Liver (tissue), 9 donors: ENCODE measurements around the gene MAN2A1. TPM values are rescaled to one million over a fixed set of nuclear protein-coding genes. Genes with fewer than 3 reads are reported as not detected.

Experiments used
- DNase-seq: peaks from one replicate; pipeline ENCODE4 v3.0.0-alpha.2; 2017; ENCODE audit warnings: low spot score
- H3K27ac ChIP-seq, 2 donors: one replicate each; pipeline ENCODE4 v1.7.0; 2013; ENCODE audit warnings: inconsistent platforms in 2 of 2, low read length in 2 of 2, control low read depth in 1 of 2, low read depth in 1 of 2, mild to moderate bottlenecking in 1 of 2
- H3K27me3 ChIP-seq, 4 donors: one replicate each; pipeline versions ENCODE4 v1.6.1 to v1.7.0; 2013; ENCODE audit warnings: low read length in 3 of 4, inconsistent platforms in 1 of 4, mild to moderate bottlenecking in 1 of 4, moderate library complexity in 1 of 4; ENCODE audit not compliant: control insufficient read depth in 4 of 4, insufficient read depth in 4 of 4
- H3K36me3 ChIP-seq, 4 donors: one replicate each; pipeline versions ENCODE4 v1.6.1 to v1.7.0; 2013; ENCODE audit warnings: low read length in 3 of 4, mild to moderate bottlenecking in 3 of 4, low read depth in 1 of 4, moderate library complexity in 1 of 4; ENCODE audit not compliant: control insufficient read depth in 4 of 4, insufficient read depth in 3 of 4
- H3K4me1 ChIP-seq, 4 donors: one replicate each; pipeline versions ENCODE4 v1.6.1 to v1.7.0; 2013; ENCODE audit warnings: low read length in 3 of 4, mild to moderate bottlenecking in 3 of 4, moderate library complexity in 1 of 4; ENCODE audit not compliant: control insufficient read depth in 4 of 4, insufficient read depth in 4 of 4
- H3K4me3 ChIP-seq, 3 donors: one replicate each; pipeline versions ENCODE4 v1.6.1 to v1.7.0; 2013; ENCODE audit warnings: low read length in 3 of 3, control low read depth in 1 of 3, low read depth in 1 of 3, mild to moderate bottlenecking in 1 of 3
- H3K9ac ChIP-seq, 2 donors: one replicate each; pipeline ENCODE4 v1.7.0; 2013; ENCODE audit warnings: low read length in 2 of 2, mild to moderate bottlenecking in 2 of 2, moderate library complexity in 2 of 2, control low read depth in 1 of 2, low read depth in 1 of 2
- H3K9me3 ChIP-seq, 4 donors: one replicate each; pipeline versions ENCODE4 v1.6.1 to v1.7.0; 2013; ENCODE audit warnings: low read length in 3 of 4; ENCODE audit not compliant: control insufficient read depth in 4 of 4
- ATF3 ChIP-seq: IDR thresholded peaks from 2 replicates; pipeline ENCODE4 v1.6.1; 2016; ENCODE audit warnings: antibody characterized with exemption
- EGR1 ChIP-seq, 2 donors: IDR thresholded peaks; 2 replicates each; pipeline ENCODE4 v1.6.1; 2016 to 2018; ENCODE audit warnings: antibody characterized with exemption in 2 of 2, low read depth in 2 of 2
- FOXA1 ChIP-seq: IDR thresholded peaks from 2 replicates; pipeline ENCODE4 v1.6.1; 2016; ENCODE audit warnings: antibody characterized with exemption
- FOXA2 ChIP-seq: IDR thresholded peaks from 2 replicates; pipeline ENCODE4 v1.6.1; 2016; ENCODE audit warnings: antibody characterized with exemption
- GABPA ChIP-seq, 2 donors: IDR thresholded peaks in 1 of 2; conservative IDR thresholded peaks in 1 of 2; 2 replicates each; pipeline ENCODE4 v1.6.1; 2016; ENCODE audit warnings: antibody characterized with exemption in 2 of 2, mild to moderate bottlenecking in 1 of 2, moderate library complexity in 1 of 2
- HNF4A ChIP-seq, 2 donors: conservative IDR thresholded peaks; 2 replicates each; pipeline ENCODE4 v1.6.1; 2016; ENCODE audit warnings: antibody characterized with exemption in 2 of 2, mild to moderate bottlenecking in 2 of 2
- HNF4G ChIP-seq: IDR thresholded peaks from 2 replicates; pipeline ENCODE4 v1.6.1; 2016; ENCODE audit warnings: antibody characterized with exemption
- JUND ChIP-seq, 2 donors: IDR thresholded peaks; 2 replicates each; pipeline ENCODE4 v1.6.1; 2016; ENCODE audit warnings: antibody characterized with exemption in 2 of 2
- NR2F2 ChIP-seq: IDR thresholded peaks from 2 replicates; pipeline ENCODE4 v1.6.1; 2016; ENCODE audit warnings: antibody characterized with exemption
- RAD21 ChIP-seq, 2 donors: IDR thresholded peaks; 2 replicates each; pipeline ENCODE4 v1.6.1; 2016; ENCODE audit warnings: antibody characterized with exemption in 2 of 2, mild to moderate bottlenecking in 2 of 2
- REST ChIP-seq: IDR thresholded peaks from 2 replicates; pipeline ENCODE4 v1.6.1; 2016; ENCODE audit warnings: antibody characterized with exemption, mild to moderate bottlenecking
- RXRA ChIP-seq, 2 donors: IDR thresholded peaks; 2 replicates each; pipeline ENCODE4 v1.6.1; 2017 to 2018; ENCODE audit warnings: antibody characterized with exemption in 2 of 2, mild to moderate bottlenecking in 1 of 2
- SP1 ChIP-seq: IDR thresholded peaks from 2 replicates; pipeline ENCODE4 v1.6.1; 2018; ENCODE audit warnings: antibody characterized with exemption, mild to moderate bottlenecking
- TAF1 ChIP-seq: conservative IDR thresholded peaks from 2 replicates; pipeline ENCODE4 v1.6.1; 2016; ENCODE audit warnings: antibody characterized with exemption, mild to moderate bottlenecking
- YY1 ChIP-seq: IDR thresholded peaks from 2 replicates; pipeline ENCODE4 v1.6.1; 2016; ENCODE audit warnings: antibody characterized with exemption, mild to moderate bottlenecking
- WGBS: extraction: QIAGEN DNeasy Blood & Tissue Kit; methylation state at CpG from one replicate; pipeline ENCODE4 v1.1.7; 2013; 5-methylcytosine and 5-hydroxymethylcytosine counted together
- polyA plus RNA-seq, 2 donors: library from polyadenylated mRNA; stranded (reverse) in 1 of 2; unstranded in 1 of 2; fragments of 200-250 nt in 1 of 2; fragments of >200 nt in 1 of 2; fragmentation: Nextera tagmentation in 1 of 2; extraction: Ambion mirVana in 1 of 2; gene quantifications; one replicate each; pipeline versions ENCODE4 v1.2.1 to v1.2.3, GENCODE V29; 2013 to 2015
- total RNA-seq, 2 donors: library from RNA; depleted of rRNA; stranded (reverse); fragments of >200 nt; gene quantifications; one replicate each; pipeline ENCODE4 v1.2.3, GENCODE V29; 2014
- TF ChIP-seq, protein P1 (sequence below): IDR thresholded peaks from 2 replicates; pipeline ENCODE4 v1.6.1; 2016; ENCODE audit warnings: antibody characterized with exemption
- TF ChIP-seq, protein P2 (sequence below): fragments of 150-350 bp; IDR thresholded peaks from 2 replicates; pipeline ENCODE4 v1.5.1; 2017; ENCODE audit warnings: improper control_type of control experiment, low read depth, low read length; ENCODE audit not compliant: missing input control
- donor health status: healthy.
- donor health status: healthy.
- donor health status: healthy.
- donor health status: healthy.
- donor health status: healthy.

The MAN2A1 gene
- total and polyA plus RNA-seq, 4 donors = 21.4 to 82.8 (median 47.3) TPM

GRCh38 chr5:109857405-109858031 is 167.8 kb downstream of the MAN2A1 start:
- 67% methylated on average over 8 of the region's 8 CpGs for WGBS
- no peak for DNase-seq
- Histone ChIP-seq H3K9me3 (no peaks in the 10 kb centered on the region), H3K4me3 (no peak overlapping the region), H3K9ac (no peak overlapping the region), H3K4me1 (no peaks in the 10 kb centered on the region), H3K27ac (peak overlapping the region; percentile 23 to 40), H3K36me3 (peaks cover 8 to 46% (median 36%) of the 10 kb centered on the region in 4 donors), H3K27me3 (no peaks in the 10 kb centered on the region)
- TF ChIP-seq RAD21 (IDR thresholded peaks at IDR 0.05) (peak in 1 of 2 donors; percentile 18), GABPA (IDR thresholded peaks at IDR 0.05 in 1 of 2, conservative IDR thresholded peaks at IDR 0.05 in 1 of 2) (no peak)

DNA sequence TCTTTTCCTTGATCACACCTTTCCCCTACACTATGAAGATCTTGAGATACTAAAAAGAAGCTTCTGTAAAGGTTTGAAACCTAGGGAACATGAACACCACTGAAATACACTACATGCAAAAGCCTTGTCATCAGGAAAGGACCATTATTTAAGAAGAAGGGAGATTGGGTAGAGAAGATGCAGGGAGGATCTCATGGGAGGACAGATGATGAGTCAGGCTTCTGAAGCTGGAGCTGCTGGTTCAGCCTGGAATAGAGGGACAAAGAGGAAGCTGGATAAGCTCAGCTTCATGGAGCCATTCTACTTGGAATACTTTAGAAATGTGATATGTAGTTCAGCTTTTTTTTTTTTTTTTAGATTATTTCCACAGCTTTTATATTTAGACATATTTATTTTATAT is 169.8 kb downstream of the MAN2A1 start:
- Histone ChIP-seq H3K27me3 (no peaks in the 10 kb centered on the region), H3K4me3 (no peak overlapping the region), H3K9ac (no peak overlapping the region), H3K27ac (no peak overlapping the region), H3K4me1 (no peaks in the 10 kb centered on the region), H3K36me3 (peaks cover 8 to 56% (median 39%) of the 10 kb centered on the region in 4 donors), H3K9me3 (no peaks in the 10 kb centered on the region)
- DNase-seq = no peak
- TF ChIP-seq EGR1 (IDR thresholded peaks at IDR 0.05; ENCODE audit: low read depth in 2 of 2) = no peak
- TF ChIP-seq RXRA (IDR thresholded peaks at IDR 0.05) = no peak
- no peak for TF ChIP-seq HNF4G
- TF ChIP-seq FOXA2 = no peak
- TF ChIP-seq TAF1 = no peak
- no peak for TF ChIP-seq REST
- TF ChIP-seq RAD21 (IDR thresholded peaks at IDR 0.05) = no peak
- TF ChIP-seq SP1 = no peak
- no peak for TF ChIP-seq FOXA1
- no peak for TF ChIP-seq NR2F2
- no peak for TF ChIP-seq JUND (IDR thresholded peaks at IDR 0.05)
- no peak for TF ChIP-seq YY1
- TF ChIP-seq ATF3 = no peak
- TF ChIP-seq HNF4A (conservative IDR thresholded peaks at IDR 0.05) = no peak
- TF ChIP-seq GABPA (IDR thresholded peaks at IDR 0.05 in 1 of 2, conservative IDR thresholded peaks at IDR 0.05 in 1 of 2) = no peak
- TF ChIP-seq, protein P1, sequence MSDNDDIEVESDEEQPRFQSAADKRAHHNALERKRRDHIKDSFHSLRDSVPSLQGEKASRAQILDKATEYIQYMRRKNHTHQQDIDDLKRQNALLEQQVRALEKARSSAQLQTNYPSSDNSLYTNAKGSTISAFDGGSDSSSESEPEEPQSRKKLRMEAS = no peak
- TF ChIP-seq, protein P2, sequence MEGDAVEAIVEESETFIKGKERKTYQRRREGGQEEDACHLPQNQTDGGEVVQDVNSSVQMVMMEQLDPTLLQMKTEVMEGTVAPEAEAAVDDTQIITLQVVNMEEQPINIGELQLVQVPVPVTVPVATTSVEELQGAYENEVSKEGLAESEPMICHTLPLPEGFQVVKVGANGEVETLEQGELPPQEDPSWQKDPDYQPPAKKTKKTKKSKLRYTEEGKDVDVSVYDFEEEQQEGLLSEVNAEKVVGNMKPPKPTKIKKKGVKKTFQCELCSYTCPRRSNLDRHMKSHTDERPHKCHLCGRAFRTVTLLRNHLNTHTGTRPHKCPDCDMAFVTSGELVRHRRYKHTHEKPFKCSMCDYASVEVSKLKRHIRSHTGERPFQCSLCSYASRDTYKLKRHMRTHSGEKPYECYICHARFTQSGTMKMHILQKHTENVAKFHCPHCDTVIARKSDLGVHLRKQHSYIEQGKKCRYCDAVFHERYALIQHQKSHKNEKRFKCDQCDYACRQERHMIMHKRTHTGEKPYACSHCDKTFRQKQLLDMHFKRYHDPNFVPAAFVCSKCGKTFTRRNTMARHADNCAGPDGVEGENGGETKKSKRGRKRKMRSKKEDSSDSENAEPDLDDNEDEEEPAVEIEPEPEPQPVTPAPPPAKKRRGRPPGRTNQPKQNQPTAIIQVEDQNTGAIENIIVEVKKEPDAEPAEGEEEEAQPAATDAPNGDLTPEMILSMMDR = no peak
